Upper lobe of left lung (tissue), 6 donors: ENCODE data around the gene MCTP1. TPM values are rescaled to one million over a fixed set of nuclear protein-coding genes. Genes with fewer than 3 reads are reported as not detected.
A peak's percentile ranks its signal among the peaks of the same experiment; 100 is the strongest.

Source experiments
- ATAC-seq, 2 donors: fragments of 200-7000 bp; cut with Tn5 transposase; one replicate each; pipeline ENCODE4 v1.9.1; 2022; ENCODE audit warnings: mild to moderate bottlenecking in 2 of 2, moderate library complexity in 2 of 2; ENCODE audit not compliant: low FRiP score in 2 of 2
- DNase-seq, 2 donors: peaks; one replicate each; pipeline ENCODE4 v3.0.0-alpha.2; 2019 to 2020
- H3K27ac ChIP-seq, 4 donors: fragments of 200-600 bp; sonication (generic); one replicate each; pipeline ENCODE4 v1.5.1; 2016 to 2019
- H3K27me3 ChIP-seq, 4 donors: fragments of 200-600 bp; sonication (generic); one replicate each; pipeline ENCODE4 v1.5.1; 2017 to 2019
- H3K36me3 ChIP-seq, 4 donors: fragments of 200-600 bp; sonication (generic); one replicate each; pipeline ENCODE4 v1.5.1; 2016 to 2019
- H3K4me1 ChIP-seq, 4 donors: fragments of 200-600 bp; sonication (generic); one replicate each; pipeline ENCODE4 v1.5.1; 2018 to 2019
- H3K4me3 ChIP-seq, 4 donors: fragments of 200-600 bp; sonication (generic); one replicate each; pipeline ENCODE4 v1.5.1; 2017 to 2019; ENCODE audit warnings: mild to moderate bottlenecking in 2 of 4, moderate library complexity in 1 of 4
- H3K9me3 ChIP-seq, 4 donors: fragments of 200-600 bp; sonication (generic); one replicate each; pipeline ENCODE4 v1.5.1; 2018 to 2019
- CTCF ChIP-seq, 6 experiments: fragments of 450-650 bp in 4 of 6; fragments of 200-600 bp in 2 of 6; sonication (generic) in 2 of 6; IDR thresholded peaks; one replicate each; pipeline ENCODE4 v1.5.1; 2016 to 2019; ENCODE audit warnings: antibody characterized with exemption in 6 of 6
- EP300 ChIP-seq, 4 donors: sonication (generic); formaldehyde crosslinking; IDR thresholded peaks; one replicate each; pipeline ENCODE4 v1.5.1; 2017; ENCODE audit warnings: antibody characterized with exemption in 4 of 4, control low read depth in 2 of 4
- POLR2A ChIP-seq, 4 donors: fragments of 450-650 bp; IDR thresholded peaks; one replicate each; pipeline ENCODE4 v1.5.1; 2016 to 2017; ENCODE audit warnings: antibody characterized with exemption in 4 of 4, mild to moderate bottlenecking in 2 of 4
- POLR2AphosphoS5 ChIP-seq, 2 donors: sonication (generic); formaldehyde crosslinking; IDR thresholded peaks; one replicate each; pipeline ENCODE4 v1.5.1; 2017; ENCODE audit warnings: antibody characterized with exemption in 2 of 2
- WGBS, 2 donors: methylation state at CpG; one replicate each; pipeline ENCODE4 v1.1.5; 2017 to 2018; 5-methylcytosine and 5-hydroxymethylcytosine counted together
- total RNA-seq, 6 donors: library from RNA; depleted of rRNA in 4 of 6; stranded (reverse); fragments of >200 nt in 4 of 6; gene quantifications; one replicate each; pipeline versions ENCODE4 v1.1.0 to v1.2.1, GENCODE V29; 2016 to 2021
- donor health status: DM: no; HTN: no; CAD: no; lungs with moderate emphysema.
- donor health status: DM: no; HTN: yes; CAD: no; lungs with severe emphysema.

MCTP1 gene
- total RNA-seq, 6 donors from 2014 or later = 30.4 to 43.8 (median 38.3) TPM

DNA sequence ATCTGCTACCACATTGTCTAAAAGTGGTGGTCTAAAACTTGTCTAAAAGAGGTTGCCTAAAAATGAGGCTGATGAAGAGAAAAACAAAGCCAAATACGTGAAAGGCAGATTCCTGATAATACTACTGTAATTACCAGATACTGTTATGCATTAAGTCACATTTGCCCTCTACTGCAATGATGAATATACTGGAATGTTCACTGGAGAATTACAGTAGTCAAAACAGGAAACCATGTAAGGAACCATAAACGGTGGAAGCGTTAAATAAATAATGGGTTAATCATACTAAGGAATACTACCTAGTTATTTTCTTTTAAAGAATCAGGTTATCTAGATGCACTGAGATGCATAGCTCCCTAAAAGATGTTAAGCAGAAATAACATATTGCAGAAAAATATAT is 201.3 kb downstream of the MCTP1 start:
- H3K4me3 ChIP-seq = no peak overlapping the region
- 59 to 71% methylated on average over 3 of the region's 3 CpGs for WGBS, 2 donors
- DNase-seq (no peak), ATAC-seq (no peak)
- no peaks in the 10 kb centered on the region for H3K27me3 ChIP-seq
- H3K27ac ChIP-seq = no peak overlapping the region
- peaks cover 0 to 8% (median 6%) of the 10 kb centered on the region in 4 donors for H3K4me1 ChIP-seq
- no peaks in the 10 kb centered on the region for H3K36me3 ChIP-seq
- TF ChIP-seq CTCF (IDR thresholded peaks at IDR 0.05) (no peak), POLR2A (IDR thresholded peaks at IDR 0.05) (no peak), POLR2AphosphoS5 (IDR thresholded peaks at IDR 0.05) (no peak), EP300 (IDR thresholded peaks at IDR 0.05) (no peak)
- H3K9me3 ChIP-seq = no peaks in the 10 kb centered on the region

DNA sequence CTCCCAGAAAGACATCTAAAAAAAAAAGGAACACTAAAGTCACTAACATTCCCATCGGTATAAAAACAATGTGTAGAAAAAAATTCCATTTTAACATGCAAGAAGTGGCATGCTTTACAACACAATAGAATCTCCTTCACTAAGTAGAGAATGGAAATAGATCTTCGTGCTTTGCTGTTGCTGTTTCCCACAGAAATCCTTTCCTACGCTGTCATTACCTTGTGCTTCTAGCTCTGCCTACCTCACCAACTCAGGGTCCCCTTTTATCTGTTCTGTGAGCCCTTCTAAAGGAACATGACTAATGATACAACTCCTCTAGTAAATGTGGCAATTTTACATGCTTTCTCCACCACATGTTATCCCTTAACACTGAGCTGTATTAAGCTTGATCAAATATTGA is 202.9 kb downstream of the MCTP1 start:
- Histone ChIP-seq H3K4me3 (peak overlapping the region in 3 of 4 donors; percentile 35 to 51 (median 47)), H3K9me3 (no peaks in the 10 kb centered on the region), H3K27me3 (no peaks in the 10 kb centered on the region), H3K36me3 (no peaks in the 10 kb centered on the region), H3K4me1 (peaks cover 0 to 8% (median 4%) of the 10 kb centered on the region in 4 donors), H3K27ac (peak overlapping the region; percentile 51 to 83 (median 52))
- DNase-seq (no peak), ATAC-seq (peak in 1 of 2 donors; percentile 17)
- WGBS, 2 donors = 21 to 26% methylated on average over 3 of the region's 3 CpGs
- TF ChIP-seq POLR2AphosphoS5 (IDR thresholded peaks at IDR 0.05) (no peak), POLR2A (IDR thresholded peaks at IDR 0.05) (no peak), EP300 (IDR thresholded peaks at IDR 0.05) (no peak), CTCF (IDR thresholded peaks at IDR 0.05) (no peak)

DNA sequence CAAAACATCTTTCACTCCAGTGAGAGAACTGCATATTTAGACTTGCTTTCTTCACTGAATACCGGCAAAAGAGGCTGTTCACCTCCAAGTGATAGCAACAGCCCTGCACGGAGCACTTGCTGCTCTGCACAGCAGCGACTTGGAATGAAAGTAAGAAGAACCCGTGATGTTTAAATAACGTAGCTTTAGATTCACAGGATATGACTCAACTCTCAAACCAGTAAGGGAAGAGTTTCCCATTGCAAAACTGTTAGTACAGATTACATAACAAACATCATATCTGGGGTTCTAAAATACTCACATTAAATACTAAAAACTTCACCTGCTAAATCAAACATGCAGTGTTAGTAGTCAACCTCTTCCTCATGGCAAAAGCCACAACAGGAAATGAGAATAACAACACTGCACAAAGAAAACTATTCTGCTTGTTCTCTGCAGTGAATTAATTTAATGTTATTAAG is 203.4 kb downstream of the MCTP1 start:
- H3K9me3 ChIP-seq = no peaks in the 10 kb centered on the region
- peaks cover 0 to 8% (median 4%) of the 10 kb centered on the region in 4 donors for H3K4me1 ChIP-seq
- H3K27me3 ChIP-seq = no peaks in the 10 kb centered on the region
- ATAC-seq (peak; percentile 83 to 92), DNase-seq (peak in 1 of 2 donors; percentile 80)
- peak overlapping the region in 3 of 4 donors; percentile 35 to 51 (median 47) for H3K4me3 ChIP-seq
- TF ChIP-seq POLR2A (IDR thresholded peaks at IDR 0.05) (peak in 2 of 4 donors; percentile 29 to 80), EP300 (IDR thresholded peaks at IDR 0.05) (peak in 1 of 4 donors; percentile 33), CTCF (IDR thresholded peaks at IDR 0.05) (no peak), POLR2AphosphoS5 (IDR thresholded peaks at IDR 0.05) (peak; percentile 50 to 93)
- WGBS, 2 donors = 4 to 6% methylated on average over 5 of the region's 5 CpGs
- no peaks in the 10 kb centered on the region for H3K36me3 ChIP-seq
- H3K27ac ChIP-seq = peak overlapping the region; percentile 51 to 83 (median 52)

DNA sequence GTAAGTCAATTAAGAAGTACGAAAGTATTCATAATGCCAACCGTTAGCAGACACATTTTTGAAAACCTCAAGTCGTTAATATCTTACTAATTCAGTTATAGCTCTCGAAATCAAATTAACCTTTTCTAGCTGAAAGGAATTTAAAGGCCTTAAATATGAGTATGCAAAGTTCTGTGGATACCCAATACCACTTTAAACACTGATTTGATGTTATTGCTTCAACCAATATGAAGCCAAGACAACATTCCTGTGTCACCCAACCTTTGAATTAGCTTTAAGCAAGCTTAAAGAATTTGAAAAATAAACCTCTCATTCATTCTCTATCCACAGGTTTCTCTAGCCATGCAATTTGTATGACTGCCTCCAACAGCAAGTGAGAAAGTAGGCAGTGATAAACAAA is 204.5 kb downstream of the MCTP1 start:
- WGBS, 2 donors = 48 to 63% methylated on average over 4 of the region's 4 CpGs
- H3K4me1 ChIP-seq = peaks cover 0 to 8% (median 4%) of the 10 kb centered on the region in 4 donors
- H3K36me3 ChIP-seq = no peaks in the 10 kb centered on the region
- no peak for TF ChIP-seq EP300 (IDR thresholded peaks at IDR 0.05)
- TF ChIP-seq CTCF (IDR thresholded peaks at IDR 0.05) = no peak
- TF ChIP-seq POLR2AphosphoS5 (IDR thresholded peaks at IDR 0.05) = no peak
- no peak for TF ChIP-seq POLR2A (IDR thresholded peaks at IDR 0.05)
- peak overlapping the region in 3 of 4 donors; percentile 51 to 83 (median 52) for H3K27ac ChIP-seq
- H3K4me3 ChIP-seq = peak overlapping the region in 3 of 4 donors; percentile 35 to 51 (median 47)
- ATAC-seq (no peak), DNase-seq (no peak)
- no peaks in the 10 kb centered on the region for H3K27me3 ChIP-seq
- no peaks in the 10 kb centered on the region for H3K9me3 ChIP-seq

DNA sequence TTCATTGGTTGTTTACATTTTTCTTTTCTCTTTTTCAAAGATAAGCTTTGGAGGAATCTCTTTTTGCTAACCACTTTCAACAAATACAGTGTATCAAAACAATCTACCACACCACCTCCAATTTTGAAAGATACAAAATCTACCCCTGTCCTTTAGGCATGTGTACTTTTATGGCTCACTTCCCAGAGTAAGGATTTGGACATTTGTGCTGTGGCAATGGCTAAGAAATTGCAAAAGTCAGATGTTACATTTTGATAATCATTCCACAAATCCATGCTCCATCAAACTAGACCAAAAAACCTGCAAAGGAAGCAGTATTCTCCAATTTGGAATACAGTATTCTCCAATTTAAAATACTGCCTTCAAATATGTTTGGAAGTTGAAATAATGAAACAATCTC is 204.9 kb downstream of the MCTP1 start:
- TF ChIP-seq POLR2AphosphoS5 (IDR thresholded peaks at IDR 0.05) (no peak), EP300 (IDR thresholded peaks at IDR 0.05) (no peak), POLR2A (IDR thresholded peaks at IDR 0.05) (no peak), CTCF (IDR thresholded peaks at IDR 0.05) (no peak)
- Histone ChIP-seq H3K4me3 (peak overlapping the region in 3 of 4 donors; percentile 35 to 51 (median 47)), H3K36me3 (no peaks in the 10 kb centered on the region), H3K27me3 (no peaks in the 10 kb centered on the region), H3K27ac (peak overlapping the region in 2 of 4 donors; percentile 51 to 83), H3K4me1 (peaks cover 0 to 8% (median 4%) of the 10 kb centered on the region in 4 donors), H3K9me3 (no peaks in the 10 kb centered on the region)
- ATAC-seq = no peak
- no peak for DNase-seq
